Neural cell (in vitro differentiated cells): ENCODE results near the gene SLC10A7. TPM values are rescaled to one million over a fixed set of nuclear protein-coding genes. Genes with fewer than 3 reads are reported as not detected.

Source experiments
- H2AFZ ChIP-seq: fragments of 200-600, 300-800 bp; sonication (generic), shearing (Covaris generic); 2 replicates; pipeline ENCODE4 v1.6.0; 2014; ENCODE audit warnings: low read depth, mild to moderate bottlenecking, antibody characterized with exemption, low read length, moderate library complexity
- H3F3A ChIP-seq: fragments of 200-600 bp; shearing (Covaris generic); 2 replicates; pipeline ENCODE4 v1.6.1; 2016; ENCODE audit warnings: mild to moderate bottlenecking, moderate library complexity, mixed read lengths, antibody characterized with exemption, low read length; ENCODE audit not compliant: insufficient read depth, poor library complexity, severe bottlenecking
- H3K27ac ChIP-seq: fragments of 200-600, 300-800 bp; sonication (generic), shearing (Covaris generic); 2 replicates; pipeline ENCODE4 v1.5.1; 2014; ENCODE audit warnings: mild to moderate bottlenecking, low read length, moderate library complexity
- H3K27me3 ChIP-seq: fragments of 300-800, 200-600 bp; sonication (generic), shearing (Covaris generic); 2 replicates; pipeline ENCODE4 v1.6.0; 2014; ENCODE audit warnings: mild to moderate bottlenecking, low read depth, low read length, moderate library complexity; ENCODE audit not compliant: insufficient read depth
- H3K36me3 ChIP-seq: fragments of 300-800, 200-600 bp; sonication (generic), shearing (Covaris generic); 2 replicates; pipeline ENCODE4 v1.5.1; 2014; ENCODE audit warnings: mild to moderate bottlenecking, antibody characterized with exemption, low read length, moderate library complexity; ENCODE audit not compliant: insufficient read depth
- H3K4me2 ChIP-seq: fragments of 300-800, 200-600 bp; sonication (generic), shearing (Covaris generic); 2 replicates; pipeline ENCODE4 v1.6.0; 2014; ENCODE audit warnings: mild to moderate bottlenecking, low read length
- H3K4me3 ChIP-seq: fragments of 300-800, 200-600 bp; sonication (generic), shearing (Covaris generic); 2 replicates; pipeline ENCODE4 v1.5.1; 2014; ENCODE audit warnings: mild to moderate bottlenecking, low read length, moderate library complexity
- H3K79me2 ChIP-seq: fragments of 200-600 bp; shearing (Covaris generic); replicated peaks from 2 replicates; pipeline ENCODE4 v1.6.0; 2014; ENCODE audit warnings: mild to moderate bottlenecking, low read length, moderate library complexity; ENCODE audit not compliant: insufficient read depth
- H3K9ac ChIP-seq: fragments of 300-800, 200-600 bp; sonication (generic), shearing (Covaris generic); 2 replicates; pipeline ENCODE4 v1.6.1; 2016; ENCODE audit warnings: mild to moderate bottlenecking, low read length, mixed read lengths
- H3K9me2 ChIP-seq: fragments of 200-600 bp; shearing (Covaris generic); 2 replicates; pipeline ENCODE4 v1.6.1; 2016; ENCODE audit warnings: mild to moderate bottlenecking, low read length, mixed read lengths; ENCODE audit not compliant: insufficient read depth
- H3K9me3 ChIP-seq: fragments of 200-600, 300-800 bp; sonication (generic), shearing (Covaris generic); 2 replicates; pipeline ENCODE4 v1.6.1; 2016; ENCODE audit warnings: mild to moderate bottlenecking, mixed run types, low read length, moderate library complexity, mixed read lengths
- H4K20me1 ChIP-seq: fragments of 200-600 bp; shearing (Covaris generic); 2 replicates; pipeline ENCODE4 v1.6.1; 2016; ENCODE audit warnings: mild to moderate bottlenecking, mixed run types; ENCODE audit not compliant: insufficient read depth
- EP300 ChIP-seq: fragments of 450-650 bp; conservative IDR thresholded peaks from 2 replicates; pipeline ENCODE4 v1.6.1; 2014; ENCODE audit warnings: antibody characterized with exemption, mild to moderate bottlenecking, moderate library complexity; ENCODE audit not compliant: poor library complexity, severe bottlenecking
- EZH2 ChIP-seq: fragments of 200-600, 300-800 bp; shearing (Covaris generic), sonication (generic); IDR thresholded peaks from 2 replicates; pipeline ENCODE4 v1.6.1; 2014; ENCODE audit warnings: antibody characterized with exemption, low read length, borderline replicate concordance, mild to moderate bottlenecking; ENCODE audit not compliant: insufficient read depth, poor library complexity, severe bottlenecking
- MXI1 ChIP-seq: fragments of 450-650 bp; conservative IDR thresholded peaks from 2 replicates; pipeline ENCODE4 v1.6.1; 2014; ENCODE audit warnings: antibody characterized with exemption, mild to moderate bottlenecking; ENCODE audit not compliant: poor library complexity, severe bottlenecking
- POLR2AphosphoS5 ChIP-seq: IDR thresholded peaks from 2 replicates; pipeline ENCODE4 v1.6.1; 2012
- RAD21 ChIP-seq: fragments of 450-650 bp; conservative IDR thresholded peaks from 2 replicates; pipeline ENCODE4 v1.6.1; 2014; ENCODE audit warnings: antibody characterized with exemption, mild to moderate bottlenecking, moderate library complexity
- SMC3 ChIP-seq: fragments of 450-650 bp; conservative IDR thresholded peaks from 2 replicates; pipeline ENCODE4 v1.6.1; 2014; ENCODE audit warnings: antibody characterized with exemption, mild to moderate bottlenecking, moderate library complexity; ENCODE audit not compliant: poor library complexity
- TAF1 ChIP-seq: IDR thresholded peaks from 2 replicates; pipeline ENCODE4 v1.6.1; 2012; ENCODE audit warnings: low read depth
- polyA plus RNA-seq: library from polyadenylated mRNA; depleted of rRNA; stranded (reverse); fragments of >200 nt; gene quantifications from 2 replicates; pipeline ENCODE4 v1.2.3, GENCODE V29; 2014
- TF ChIP-seq, protein P1 (sequence below): fragments of 450-650 bp; IDR thresholded peaks from 2 replicates; pipeline ENCODE4 v1.5.1; 2014; ENCODE audit warnings: antibody characterized with exemption, mild to moderate bottlenecking, moderate library complexity; ENCODE audit not compliant: poor library complexity, severe bottlenecking
- TF ChIP-seq, protein P2 (sequence below): IDR thresholded peaks from 2 replicates; pipeline ENCODE4 v1.6.1; 2012; ENCODE audit warnings: borderline replicate concordance

The SLC10A7 gene
- polyA plus RNA-seq, 1 donor from 2014 or later: 5.5 TPM

DNA sequence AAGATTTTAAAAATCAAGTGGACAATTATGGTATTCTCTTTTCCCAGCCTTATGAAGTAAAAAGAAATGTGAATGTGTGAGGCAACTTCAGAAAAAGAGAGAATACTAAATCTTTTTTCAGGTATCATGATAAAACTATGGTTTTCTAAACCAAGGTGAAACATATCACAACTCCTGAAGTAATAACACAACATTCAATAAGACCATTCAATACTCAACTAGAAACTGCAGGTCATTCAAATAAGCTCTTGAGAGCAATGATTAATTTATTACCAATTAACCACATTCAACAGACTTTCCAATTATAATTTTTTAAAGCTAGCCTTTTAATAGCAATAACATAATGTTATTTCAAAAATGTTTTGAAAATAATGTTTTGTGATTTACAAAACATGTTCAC is 35.8 kb downstream of the SLC10A7 start:
- Histone ChIP-seq H3K27ac (no peak overlapping the region), H3K4me2 (no peak overlapping the region), H3K36me3 (no peaks in the 10 kb centered on the region), H2AFZ (no peak overlapping the region), H3F3A (no peaks in the 10 kb centered on the region), H3K9me2 (no peaks in the 10 kb centered on the region), H3K4me3 (no peak overlapping the region), H3K79me2 (no peaks in the 10 kb centered on the region), H4K20me1 (no peaks in the 10 kb centered on the region), H3K9me3 (no peaks in the 10 kb centered on the region), H3K9ac (no peak overlapping the region), H3K27me3 (no peaks in the 10 kb centered on the region)
- TF ChIP-seq MXI1 (no peak), EP300 (no peak), EZH2 (no peak), RAD21 (no peak), TAF1 (no peak), SMC3 (no peak), POLR2AphosphoS5 (no peak)
- TF ChIP-seq, protein P1, sequence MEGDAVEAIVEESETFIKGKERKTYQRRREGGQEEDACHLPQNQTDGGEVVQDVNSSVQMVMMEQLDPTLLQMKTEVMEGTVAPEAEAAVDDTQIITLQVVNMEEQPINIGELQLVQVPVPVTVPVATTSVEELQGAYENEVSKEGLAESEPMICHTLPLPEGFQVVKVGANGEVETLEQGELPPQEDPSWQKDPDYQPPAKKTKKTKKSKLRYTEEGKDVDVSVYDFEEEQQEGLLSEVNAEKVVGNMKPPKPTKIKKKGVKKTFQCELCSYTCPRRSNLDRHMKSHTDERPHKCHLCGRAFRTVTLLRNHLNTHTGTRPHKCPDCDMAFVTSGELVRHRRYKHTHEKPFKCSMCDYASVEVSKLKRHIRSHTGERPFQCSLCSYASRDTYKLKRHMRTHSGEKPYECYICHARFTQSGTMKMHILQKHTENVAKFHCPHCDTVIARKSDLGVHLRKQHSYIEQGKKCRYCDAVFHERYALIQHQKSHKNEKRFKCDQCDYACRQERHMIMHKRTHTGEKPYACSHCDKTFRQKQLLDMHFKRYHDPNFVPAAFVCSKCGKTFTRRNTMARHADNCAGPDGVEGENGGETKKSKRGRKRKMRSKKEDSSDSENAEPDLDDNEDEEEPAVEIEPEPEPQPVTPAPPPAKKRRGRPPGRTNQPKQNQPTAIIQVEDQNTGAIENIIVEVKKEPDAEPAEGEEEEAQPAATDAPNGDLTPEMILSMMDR: no peak
- TF ChIP-seq, protein P2, sequence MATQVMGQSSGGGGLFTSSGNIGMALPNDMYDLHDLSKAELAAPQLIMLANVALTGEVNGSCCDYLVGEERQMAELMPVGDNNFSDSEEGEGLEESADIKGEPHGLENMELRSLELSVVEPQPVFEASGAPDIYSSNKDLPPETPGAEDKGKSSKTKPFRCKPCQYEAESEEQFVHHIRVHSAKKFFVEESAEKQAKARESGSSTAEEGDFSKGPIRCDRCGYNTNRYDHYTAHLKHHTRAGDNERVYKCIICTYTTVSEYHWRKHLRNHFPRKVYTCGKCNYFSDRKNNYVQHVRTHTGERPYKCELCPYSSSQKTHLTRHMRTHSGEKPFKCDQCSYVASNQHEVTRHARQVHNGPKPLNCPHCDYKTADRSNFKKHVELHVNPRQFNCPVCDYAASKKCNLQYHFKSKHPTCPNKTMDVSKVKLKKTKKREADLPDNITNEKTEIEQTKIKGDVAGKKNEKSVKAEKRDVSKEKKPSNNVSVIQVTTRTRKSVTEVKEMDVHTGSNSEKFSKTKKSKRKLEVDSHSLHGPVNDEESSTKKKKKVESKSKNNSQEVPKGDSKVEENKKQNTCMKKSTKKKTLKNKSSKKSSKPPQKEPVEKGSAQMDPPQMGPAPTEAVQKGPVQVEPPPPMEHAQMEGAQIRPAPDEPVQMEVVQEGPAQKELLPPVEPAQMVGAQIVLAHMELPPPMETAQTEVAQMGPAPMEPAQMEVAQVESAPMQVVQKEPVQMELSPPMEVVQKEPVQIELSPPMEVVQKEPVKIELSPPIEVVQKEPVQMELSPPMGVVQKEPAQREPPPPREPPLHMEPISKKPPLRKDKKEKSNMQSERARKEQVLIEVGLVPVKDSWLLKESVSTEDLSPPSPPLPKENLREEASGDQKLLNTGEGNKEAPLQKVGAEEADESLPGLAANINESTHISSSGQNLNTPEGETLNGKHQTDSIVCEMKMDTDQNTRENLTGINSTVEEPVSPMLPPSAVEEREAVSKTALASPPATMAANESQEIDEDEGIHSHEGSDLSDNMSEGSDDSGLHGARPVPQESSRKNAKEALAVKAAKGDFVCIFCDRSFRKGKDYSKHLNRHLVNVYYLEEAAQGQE: no peak

DNA sequence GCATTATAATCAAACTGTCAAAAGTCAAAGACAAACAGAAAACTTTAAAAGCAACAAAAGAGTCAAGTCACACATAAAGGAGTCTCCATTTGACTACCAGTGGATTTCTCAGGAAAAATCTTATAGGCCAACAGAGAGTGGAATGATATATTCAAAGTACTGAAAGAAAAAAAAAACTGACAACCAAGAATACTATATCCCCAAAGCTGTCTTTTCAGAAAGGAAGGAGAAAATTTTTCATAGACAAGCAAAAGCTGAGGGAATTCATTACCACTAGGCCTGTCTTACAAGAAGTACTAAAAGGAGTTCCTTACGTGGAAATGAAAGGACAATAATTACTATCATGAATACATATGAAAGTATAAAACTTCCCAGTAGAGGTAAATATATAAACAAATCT is 39.0 kb downstream of the SLC10A7 start:
- TF ChIP-seq POLR2AphosphoS5 (no peak), MXI1 (no peak), SMC3 (no peak), EP300 (no peak), RAD21 (no peak), TAF1 (no peak), EZH2 (no peak)
- TF ChIP-seq, protein P2: no peak
- TF ChIP-seq, protein P1: no peak
- H3K4me3 ChIP-seq: no peak overlapping the region
- no peak overlapping the region for H3K9ac ChIP-seq
- no peaks in the 10 kb centered on the region for H3K9me2 ChIP-seq
- H3K36me3 ChIP-seq: no peaks in the 10 kb centered on the region
- H3K27me3 ChIP-seq: no peaks in the 10 kb centered on the region
- H3K4me2 ChIP-seq: no peak overlapping the region
- no peak overlapping the region for H2AFZ ChIP-seq
- H3K27ac ChIP-seq: no peak overlapping the region
- no peaks in the 10 kb centered on the region for H3K79me2 ChIP-seq
- no peaks in the 10 kb centered on the region for H3F3A ChIP-seq
- no peaks in the 10 kb centered on the region for H4K20me1 ChIP-seq
- H3K9me3 ChIP-seq: no peaks in the 10 kb centered on the region
